Caco-2 (cell line): Measurements from ENCODE around the gene KLHL18. TPM values are rescaled to one million over a fixed set of nuclear protein-coding genes. Genes with fewer than 3 reads are reported as not detected.

Experiments
- BruUV-seq: library from RNA; stranded (reverse); fragments of 400-500 nt; replicated peaks from 2 replicates; lab custom pipeline; 2021; lab: Mats Ljungman, UMichigan
- CTCF ChIA-PET: fragments of 300-600 bp; sonication (Branson Sonifier 250); formaldehyde crosslinking; loops from one replicate; lab custom pipeline; 2022; ENCODE audit warnings: antibody characterized with exemption; lab: Charles Lee
- POLR2A ChIA-PET: fragments of 300-600 bp; sonication (Branson Sonifier 250); formaldehyde crosslinking; loops from one replicate; lab custom pipeline; 2022; ENCODE audit warnings: antibody characterized with exemption; lab: Charles Lee
- DNase-seq, 2 experiments: peaks; one replicate each; pipeline versions ENCODE4 v3.0.0 to v3.0.0-alpha.2; 2020 to 2022
- H3K27me3 ChIP-seq: replicated peaks from 2 replicates; pipeline ENCODE4 v1.6.0; 2011; ENCODE audit warnings: low read length; ENCODE audit not compliant: control insufficient read depth, insufficient read depth
- H3K36me3 ChIP-seq: 2 replicates; pipeline ENCODE4 v1.5.1; 2011; ENCODE audit warnings: low read length; ENCODE audit not compliant: control insufficient read depth, insufficient read depth
- H3K4me1 ChIP-seq: fragments of 250-450 bp; sonication (Bioruptor Pico); 2 replicates; pipeline ENCODE4 v1.5.1; 2020; ENCODE audit warnings: mild to moderate bottlenecking
- H3K4me3 ChIP-seq: 2 replicates; pipeline ENCODE4 v1.5.1; 2011; ENCODE audit warnings: low read depth, mild to moderate bottlenecking, control low read depth, low read length
- H3K9me3 ChIP-seq: fragments of 250-450 bp; sonication (Bioruptor Pico); 2 replicates; pipeline ENCODE4 v1.5.1; 2020; ENCODE audit warnings: mild to moderate bottlenecking, moderate library complexity
- H3K27ac Mint-ChIP-seq: one replicate; pipeline ENCODE4 v1.8.0; 2022; ENCODE audit warnings: mixed read lengths; ENCODE audit not compliant: unreplicated experiment
- H3K27me3 Mint-ChIP-seq: one replicate; pipeline ENCODE4 v1.8.0; 2022; ENCODE audit warnings: mixed read lengths; ENCODE audit not compliant: insufficient read depth, unreplicated experiment
- H3K36me3 Mint-ChIP-seq: one replicate; pipeline ENCODE4 v1.8.0; 2022; ENCODE audit warnings: mild to moderate bottlenecking, mixed read lengths; ENCODE audit not compliant: insufficient read depth, unreplicated experiment
- H3K4me1 Mint-ChIP-seq: one replicate; pipeline ENCODE4 v1.8.0; 2022; ENCODE audit warnings: low read depth, mixed read lengths; ENCODE audit not compliant: unreplicated experiment
- H3K4me3 Mint-ChIP-seq: one replicate; pipeline ENCODE4 v1.8.0; 2022; ENCODE audit warnings: mild to moderate bottlenecking, moderate library complexity, mixed read lengths; ENCODE audit not compliant: unreplicated experiment
- H3K9me3 Mint-ChIP-seq: one replicate; pipeline ENCODE4 v1.8.0; 2022; ENCODE audit warnings: mixed read lengths; ENCODE audit not compliant: unreplicated experiment
- intact Hi-C: fragments of 100-400 bp; cut with micrococcal nuclease; formaldehyde crosslinking; loops from one replicate; pipeline ENCODE4 v1.10.0; 2022; ENCODE audit not compliant: unreplicated experiment
- total RNA-seq: library from RNA; stranded (reverse); gene quantifications from 2 replicates; pipeline ENCODE4 v1.2.3, GENCODE V29; 2022
- TF ChIP-seq, protein P1 (sequence below), 2 experiments: fragments of 200-600 bp in 1 of 2; IDR thresholded peaks; 1 replicate in 1 of 2; 2 replicates in 1 of 2; pipeline versions ENCODE4 v1.5.1 to v1.8.0; 2011 to 2022; ENCODE audit warnings: antibody characterized with exemption in 1 of 2, control low read depth in 1 of 2, inconsistent platforms in 1 of 2, low read depth in 1 of 2, low read length in 1 of 2, mild to moderate bottlenecking in 1 of 2, moderate library complexity in 1 of 2; ENCODE audit not compliant: insufficient read depth in 1 of 2, severe bottlenecking in 1 of 2, unreplicated experiment in 1 of 2

The KLHL18 gene
- total RNA-seq, 1 experiment from 2014 or later: 29.5 TPM

DNA sequence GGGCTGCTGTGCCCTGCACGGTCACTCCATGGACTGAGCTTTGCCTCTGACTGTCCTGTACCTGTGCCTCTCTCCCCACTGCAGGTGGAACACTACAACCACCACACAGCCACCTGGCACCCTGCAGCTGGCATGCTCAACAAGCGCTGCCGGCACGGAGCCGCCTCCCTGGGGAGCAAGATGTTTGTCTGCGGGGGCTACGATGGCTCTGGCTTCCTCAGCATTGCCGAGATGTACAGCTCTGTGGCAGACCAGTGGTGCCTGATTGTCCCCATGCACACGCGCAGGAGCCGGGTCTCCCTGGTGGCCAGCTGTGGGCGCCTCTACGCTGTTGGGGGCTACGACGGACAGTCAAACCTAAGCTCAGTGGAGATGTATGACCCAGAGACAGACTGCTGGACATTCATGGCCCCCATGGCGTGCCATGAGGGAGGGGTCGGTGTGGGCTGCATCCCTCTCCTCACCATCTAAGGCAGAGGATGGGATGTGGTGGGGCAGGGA lies 60.8 kb downstream of the KLHL18 start:
- H3K9me3 ChIP-seq: no peaks in the 10 kb centered on the region
- TF ChIP-seq, protein P1, sequence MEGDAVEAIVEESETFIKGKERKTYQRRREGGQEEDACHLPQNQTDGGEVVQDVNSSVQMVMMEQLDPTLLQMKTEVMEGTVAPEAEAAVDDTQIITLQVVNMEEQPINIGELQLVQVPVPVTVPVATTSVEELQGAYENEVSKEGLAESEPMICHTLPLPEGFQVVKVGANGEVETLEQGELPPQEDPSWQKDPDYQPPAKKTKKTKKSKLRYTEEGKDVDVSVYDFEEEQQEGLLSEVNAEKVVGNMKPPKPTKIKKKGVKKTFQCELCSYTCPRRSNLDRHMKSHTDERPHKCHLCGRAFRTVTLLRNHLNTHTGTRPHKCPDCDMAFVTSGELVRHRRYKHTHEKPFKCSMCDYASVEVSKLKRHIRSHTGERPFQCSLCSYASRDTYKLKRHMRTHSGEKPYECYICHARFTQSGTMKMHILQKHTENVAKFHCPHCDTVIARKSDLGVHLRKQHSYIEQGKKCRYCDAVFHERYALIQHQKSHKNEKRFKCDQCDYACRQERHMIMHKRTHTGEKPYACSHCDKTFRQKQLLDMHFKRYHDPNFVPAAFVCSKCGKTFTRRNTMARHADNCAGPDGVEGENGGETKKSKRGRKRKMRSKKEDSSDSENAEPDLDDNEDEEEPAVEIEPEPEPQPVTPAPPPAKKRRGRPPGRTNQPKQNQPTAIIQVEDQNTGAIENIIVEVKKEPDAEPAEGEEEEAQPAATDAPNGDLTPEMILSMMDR (IDR thresholded peaks at IDR 0.05; ENCODE audit: insufficient read depth in 1 of 2, low read depth in 1 of 2, low read length in 1 of 2, severe bottlenecking in 1 of 2, unreplicated experiment in 1 of 2): no peak
- Mint-ChIP-seq H3K36me3 (peaks cover 14% of the 10 kb centered on the region), H3K4me3 (no peak overlapping the region), H3K27ac (no peak overlapping the region), H3K9me3 (no peaks in the 10 kb centered on the region), H3K27me3 (no peaks in the 10 kb centered on the region), H3K4me1 (peaks cover 12% of the 10 kb centered on the region)
- DNase-seq: no peak
- peaks cover 2% of the 10 kb centered on the region; the same call in 1 of the 2 replicates for H3K36me3 ChIP-seq
- CTCF ChIA-PET: interaction anchor here (0.7 kb wide), 1 partner anchor 17 kb away, joined by 3 read pairs; no protein-coding TSS in a partner anchor
- BruUV-seq: no TSS peak
- peaks cover 13% of the 10 kb centered on the region; the same call in 1 of the 2 replicates for H3K4me1 ChIP-seq
- intact Hi-C loops: no loop called here
- H3K4me3 ChIP-seq: no peak overlapping the region
- no peaks in the 10 kb centered on the region for H3K27me3 ChIP-seq
- POLR2A ChIA-PET: no interaction called here

GRCh38 chr3:47344971-47345370 lies 62.2 kb downstream of the KLHL18 start:
- POLR2A ChIA-PET: no interaction called here

DNA sequence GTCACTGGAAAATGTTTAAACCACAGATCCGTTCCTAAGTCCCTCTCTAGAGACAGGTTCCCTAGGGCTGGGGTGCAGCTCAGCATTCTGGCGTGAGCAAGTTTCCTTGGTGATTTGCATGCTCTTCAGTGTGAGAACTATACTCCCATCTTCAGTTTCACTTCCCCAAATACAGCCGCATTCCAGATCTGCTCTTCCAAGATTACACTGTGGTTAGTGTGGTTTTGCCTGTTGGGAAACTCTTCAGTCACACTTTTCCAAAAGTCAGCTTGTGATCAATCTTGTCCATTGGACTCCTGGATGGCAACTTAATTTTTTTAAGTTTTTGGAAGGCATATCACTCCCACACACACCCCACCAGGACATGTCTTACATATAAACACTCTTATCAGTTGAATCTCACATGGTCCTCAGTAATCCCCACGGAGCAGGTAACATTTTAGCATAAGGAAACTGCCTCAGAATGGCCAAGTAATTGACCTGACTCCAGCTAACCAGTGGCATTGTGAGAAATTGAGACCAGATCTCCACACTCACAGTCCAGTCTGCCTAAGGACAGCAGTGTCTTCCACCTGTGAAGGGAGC lies 64.6 kb downstream of the KLHL18 start:
- TF ChIP-seq, protein P1 (IDR thresholded peaks at IDR 0.05; ENCODE audit: insufficient read depth in 1 of 2, low read depth in 1 of 2, low read length in 1 of 2, severe bottlenecking in 1 of 2, unreplicated experiment in 1 of 2): no peak
- Mint-ChIP-seq H3K4me1 (peaks cover 6% of the 10 kb centered on the region), H3K36me3 (peaks cover 10% of the 10 kb centered on the region), H3K27me3 (no peaks in the 10 kb centered on the region), H3K27ac (no peak overlapping the region), H3K4me3 (no peak overlapping the region), H3K9me3 (no peaks in the 10 kb centered on the region)
- BruUV-seq: no TSS peak
- no peaks in the 10 kb centered on the region for H3K36me3 ChIP-seq
- intact Hi-C loops: no loop called here
- H3K27me3 ChIP-seq: no peaks in the 10 kb centered on the region
- H3K4me3 ChIP-seq: no peak overlapping the region
- POLR2A ChIA-PET: no interaction called here
- no peak for DNase-seq
- H3K4me1 ChIP-seq: peaks cover 9% of the 10 kb centered on the region; the same call in 1 of the 2 replicates
- CTCF ChIA-PET: no interaction called here
- no peaks in the 10 kb centered on the region for H3K9me3 ChIP-seq

More at GRCh38 chr3:47344971-47345370, 62.2 kb downstream of the KLHL18 start:
- no peak overlapping the region for H3K27ac Mint-ChIP-seq
- H3K4me1 Mint-ChIP-seq: peaks cover 12% of the 10 kb centered on the region
- peaks cover 14% of the 10 kb centered on the region for H3K36me3 Mint-ChIP-seq
- BruUV-seq: no TSS peak
- peaks cover 2% of the 10 kb centered on the region; the same call in 1 of the 2 replicates for H3K36me3 ChIP-seq
- no peaks in the 10 kb centered on the region for H3K27me3 ChIP-seq
- no peak for DNase-seq
- H3K27me3 Mint-ChIP-seq: no peaks in the 10 kb centered on the region
- no peaks in the 10 kb centered on the region for H3K9me3 ChIP-seq
- CTCF ChIA-PET: interaction anchor here (0.5 kb wide), 1 partner anchor 47 kb away, joined by 6 read pairs; no protein-coding TSS in a partner anchor
- H3K4me1 ChIP-seq: peaks cover 13% of the 10 kb centered on the region; the same call in 1 of the 2 replicates
- TF ChIP-seq, protein P1 (IDR thresholded peaks at IDR 0.05; ENCODE audit: insufficient read depth in 1 of 2, low read depth in 1 of 2, low read length in 1 of 2, severe bottlenecking in 1 of 2, unreplicated experiment in 1 of 2): no peak
- no peak overlapping the region for H3K4me3 Mint-ChIP-seq
- intact Hi-C loops: no loop called here
- no peak overlapping the region for H3K4me3 ChIP-seq
- H3K9me3 Mint-ChIP-seq: no peaks in the 10 kb centered on the region
